ENCODE results near the gene KIAA1671.

KIAA1671 gene

GRCh38 chr22:24986816-24987215 lies 34.3 kb downstream of the KIAA1671 start:
- no peak overlapping the region for H3K4me3 ChIP-seq (ENCODE audit: low read length)
- TF ChIP-seq CTCF (IDR thresholded peaks at IDR 0.05; ENCODE audit: insufficient read depth, low read depth, low read length, missing control alignments): no peak
- no peak for DNase-seq (ENCODE audit: low read depth)

- no peak overlapping the region for H3K4me3 ChIP-seq (ENCODE audit: low read length)
- no peak for TF ChIP-seq CTCF (IDR thresholded peaks at IDR 0.05; ENCODE audit: insufficient read depth, low read depth, low read length, missing control alignments)
- DNase-seq (ENCODE audit: low read depth): no peak
Measured at GRCh38 chr22:24989135-24989534, 36.6 kb downstream of the KIAA1671 start.

- TF ChIP-seq CTCF (IDR thresholded peaks at IDR 0.05; ENCODE audit: insufficient read depth, low read depth, low read length, missing control alignments): no peak
- H3K4me3 ChIP-seq (ENCODE audit: low read length): no peak overlapping the region
- no peak for DNase-seq (ENCODE audit: low read depth)
Measured at GRCh38 chr22:24989541-24989951, 37.0 kb downstream of the KIAA1671 start.

- DNase-seq (ENCODE audit: low read depth): no peak
- TF ChIP-seq CTCF (IDR thresholded peaks at IDR 0.05; ENCODE audit: insufficient read depth, low read depth, low read length, missing control alignments): no peak
- H3K4me3 ChIP-seq (ENCODE audit: low read length): no peak overlapping the region
Measured at GRCh38 chr22:24990344-24990905, 37.9 kb downstream of the KIAA1671 start.

- no peak for DNase-seq (ENCODE audit: low read depth)
- H3K4me3 ChIP-seq (ENCODE audit: low read length): no peak overlapping the region
- no peak for TF ChIP-seq CTCF (IDR thresholded peaks at IDR 0.05; ENCODE audit: insufficient read depth, low read depth, low read length, missing control alignments)
Measured at GRCh38 chr22:24992946-24993345, 40.4 kb downstream of the KIAA1671 start.

- DNase-seq (ENCODE audit: low read depth): peak; percentile 98
- TF ChIP-seq CTCF (IDR thresholded peaks at IDR 0.05; ENCODE audit: insufficient read depth, low read depth, low read length, missing control alignments): peak; percentile 44
- H3K4me3 ChIP-seq (ENCODE audit: low read length): no peak overlapping the region
Measured at GRCh38 chr22:24994070-24994763, 41.7 kb downstream of the KIAA1671 start.

Data from epithelial cell of esophagus (primary cell).